ENCODE measurements around the gene HEXIM2. TPM values are rescaled to one million over a fixed set of nuclear protein-coding genes. Genes with fewer than 3 reads are reported as not detected.

HEXIM2 gene
- total RNA-seq, 2 experiments from 2014 or later, result 1.3 to 1.5 TPM

GRCh38 chr17:45149669-45150664 lies 11.7 kb upstream of the HEXIM2 start:
- Histone ChIP-seq H3K4me1 (ENCODE audit: insufficient read depth, low read length) (peaks cover 60% of the 10 kb centered on the region), H3K27me3 (ENCODE audit: control insufficient read depth in 1 of 2, insufficient read depth in 2 of 2, low read length in 2 of 2) (no peaks in the 10 kb centered on the region), H3K27ac (ENCODE audit: low read depth in 1 of 2, low read length in 2 of 2) (peak overlapping the region; percentile 64 to 70), H3K4me3 (ENCODE audit: low read length) (peak overlapping the region; percentile 94), H3K9me3 (ENCODE audit: control insufficient read depth in 1 of 2, insufficient read depth in 1 of 2, low read length in 2 of 2) (no peaks in the 10 kb centered on the region), H3K36me3 (ENCODE audit: insufficient read depth, low read length) (peaks cover 3% of the 10 kb centered on the region)
- TF ChIP-seq, protein P1, sequence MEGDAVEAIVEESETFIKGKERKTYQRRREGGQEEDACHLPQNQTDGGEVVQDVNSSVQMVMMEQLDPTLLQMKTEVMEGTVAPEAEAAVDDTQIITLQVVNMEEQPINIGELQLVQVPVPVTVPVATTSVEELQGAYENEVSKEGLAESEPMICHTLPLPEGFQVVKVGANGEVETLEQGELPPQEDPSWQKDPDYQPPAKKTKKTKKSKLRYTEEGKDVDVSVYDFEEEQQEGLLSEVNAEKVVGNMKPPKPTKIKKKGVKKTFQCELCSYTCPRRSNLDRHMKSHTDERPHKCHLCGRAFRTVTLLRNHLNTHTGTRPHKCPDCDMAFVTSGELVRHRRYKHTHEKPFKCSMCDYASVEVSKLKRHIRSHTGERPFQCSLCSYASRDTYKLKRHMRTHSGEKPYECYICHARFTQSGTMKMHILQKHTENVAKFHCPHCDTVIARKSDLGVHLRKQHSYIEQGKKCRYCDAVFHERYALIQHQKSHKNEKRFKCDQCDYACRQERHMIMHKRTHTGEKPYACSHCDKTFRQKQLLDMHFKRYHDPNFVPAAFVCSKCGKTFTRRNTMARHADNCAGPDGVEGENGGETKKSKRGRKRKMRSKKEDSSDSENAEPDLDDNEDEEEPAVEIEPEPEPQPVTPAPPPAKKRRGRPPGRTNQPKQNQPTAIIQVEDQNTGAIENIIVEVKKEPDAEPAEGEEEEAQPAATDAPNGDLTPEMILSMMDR (IDR thresholded peaks at IDR 0.05), result no peak
- ATAC-seq (ENCODE audit: poor library complexity) (no peak), DNase-seq (peak in 8 of 14 experiments; percentile 20 to 72 (median 38))
- H3K27ac Mint-ChIP-seq, result peak overlapping the region; percentile 99
- peaks cover 8% of the 10 kb centered on the region for H3K27me3 Mint-ChIP-seq
- peaks cover 29% of the 10 kb centered on the region for H3K36me3 Mint-ChIP-seq (ENCODE audit: low read depth)
- CTCF ChIA-PET, result interaction anchor here (0.6 to 6.4 kb wide), 15 partner anchors 8 to 167 kb away, joined by 3 to 168 read pairs (median 8); partner anchors contain the start of genes ACBD4, HEXIM2, MAP3K14 and PLCD3
- H3K4me1 Mint-ChIP-seq (ENCODE audit: low read depth), result peaks cover 63% of the 10 kb centered on the region
- POLR2A ChIA-PET, result interaction anchor here (0.6 to 10.9 kb wide), 26 partner anchors 11 to 929 kb away, joined by 3 to 630 read pairs (median 9); partner anchors contain the start of genes ACBD4, EFTUD2, FMNL1 and HEXIM2
- no peaks in the 10 kb centered on the region for H3K9me3 Mint-ChIP-seq
- H3K4me3 Mint-ChIP-seq, result peak overlapping the region; percentile 94
- intact Hi-C loops (cut with DNase I, micrococcal nuclease), result loop anchor here (1.0 to 5.0 kb wide), 6 partner anchors 8 to 167 kb away; partner anchors contain the start of genes ACBD4 (in 1 of the 2), DCAKD (in 1 of the 2), MAP3K14 (in 1 of the 2) and NMT1 (in 1 of the 2)

GRCh38 chr17:45150911-45151809 lies 10.5 kb upstream of the HEXIM2 start:
- no peaks in the 10 kb centered on the region for H3K9me3 Mint-ChIP-seq
- H3K27me3 Mint-ChIP-seq, result peaks cover 8% of the 10 kb centered on the region
- H3K27ac Mint-ChIP-seq, result peak overlapping the region; percentile 99
- Histone ChIP-seq H3K36me3 (ENCODE audit: insufficient read depth, low read length) (peaks cover 3% of the 10 kb centered on the region), H3K27me3 (ENCODE audit: control insufficient read depth in 1 of 2, insufficient read depth in 2 of 2, low read length in 2 of 2) (no peaks in the 10 kb centered on the region), H3K27ac (ENCODE audit: low read depth in 1 of 2, low read length in 2 of 2) (peak overlapping the region; percentile 45 to 70), H3K4me3 (ENCODE audit: low read length) (peak overlapping the region; percentile 94), H3K9me3 (ENCODE audit: control insufficient read depth in 1 of 2, insufficient read depth in 1 of 2, low read length in 2 of 2) (no peaks in the 10 kb centered on the region), H3K4me1 (ENCODE audit: insufficient read depth, low read length) (peaks cover 50% of the 10 kb centered on the region)
- peaks cover 29% of the 10 kb centered on the region for H3K36me3 Mint-ChIP-seq (ENCODE audit: low read depth)
- ChIA-PET CTCF (interaction anchor here (0.5 to 6.4 kb wide), 17 partner anchors 7 to 164 kb away, joined by 3 to 168 read pairs (median 5); partner anchors contain the start of genes ACBD4, HEXIM2 and PLCD3), POLR2A (interaction anchor here (0.6 to 10.9 kb wide), 16 partner anchors 9 to 260 kb away, joined by 3 to 630 read pairs (median 18); partner anchors contain the start of genes ACBD4, FMNL1, HEXIM2 and MAP3K14)
- peaks cover 58% of the 10 kb centered on the region for H3K4me1 Mint-ChIP-seq (ENCODE audit: low read depth)
- ATAC-seq (ENCODE audit: poor library complexity), result no peak
- peak in 1 of 14 experiments; percentile 44 for DNase-seq
- TF ChIP-seq, protein P1 (IDR thresholded peaks at IDR 0.05), result no peak
- peak overlapping the region; percentile 76 for H3K4me3 Mint-ChIP-seq
- intact Hi-C loops (cut with DNase I, micrococcal nuclease), result no loop called here

Data from CD4-positive, alpha-beta T cell (primary cell).